C4-2B (cell line): ENCODE results near the gene CLIP4.

ENCODE experiments used
- CTCF ChIP-seq: fragments of 450-650 bp; conservative IDR thresholded peaks from 2 replicates; pipeline ENCODE4 v1.5.1; 2017; ENCODE audit warnings: mild to moderate bottlenecking
- ZFX ChIP-seq: fragments of 450-650 bp; IDR thresholded peaks from 2 replicates; pipeline ENCODE4 v1.6.1; 2017

GRCh38 chr2:29157131-29157530 is 41.9 kb downstream of the CLIP4 start:
- no peak for TF ChIP-seq CTCF
- no peak for TF ChIP-seq ZFX
